Left ventricle myocardium inferior (tissue), 1 donor: Measurements from ENCODE around the gene PPP2R3A. TPM values are rescaled to one million over a fixed set of nuclear protein-coding genes. Genes with fewer than 3 reads are reported as not detected.
A peak's percentile ranks its signal among the peaks of the same experiment; 100 is the strongest.

Source experiments
- DNase-seq: peaks from one replicate; pipeline ENCODE4 v3.0.0-alpha.2; 2020
- H3K27ac ChIP-seq: fragments of 200-600 bp; replicated peaks from 2 replicates; pipeline ENCODE4 v1.8.0; 2021
- H3K27me3 ChIP-seq: fragments of 200-600 bp; 2 replicates; pipeline ENCODE4 v1.8.0; 2021; ENCODE audit warnings: low read depth
- H3K36me3 ChIP-seq: fragments of 200-600 bp; 2 replicates; pipeline ENCODE4 v1.8.0; 2021
- H3K4me1 ChIP-seq: fragments of 200-600 bp; 2 replicates; pipeline ENCODE4 v1.8.0; 2021
- H3K4me3 ChIP-seq: fragments of 200-600 bp; 2 replicates; pipeline ENCODE4 v1.8.0; 2021; ENCODE audit warnings: mild to moderate bottlenecking, moderate library complexity
- H3K9me3 ChIP-seq: fragments of 200-600 bp; replicated peaks from 2 replicates; pipeline ENCODE4 v1.8.0; 2021
- CTCF ChIP-seq: fragments of 200-600 bp; IDR thresholded peaks from 2 replicates; pipeline ENCODE4 v1.8.0; 2021; ENCODE audit warnings: antibody characterized with exemption, mild to moderate bottlenecking, borderline replicate concordance
- intact Hi-C: fragments of 100-400 bp; cut with micrococcal nuclease; formaldehyde crosslinking; loops from one replicate; pipeline ENCODE4 v1.11.0; 2022
- total RNA-seq: library from RNA; stranded (reverse); fragmentation: NEBNext Ultra II Directional; extraction: Animal tissue kit (Norgen Biotek cat#: 25700); gene quantifications from one replicate; pipeline ENCODE4 v1.2.1, GENCODE V29; 2021
- donor health status: DM: no; HTN: yes; CAD: no; lungs with severe emphysema.

Gene PPP2R3A
- total RNA-seq, 1 donor from 2014 or later: 94.9 TPM

GRCh38 chr3:136036306-136036705 lies 70.8 kb downstream of the PPP2R3A start:
- Histone ChIP-seq H3K4me3 (no peak overlapping the region), H3K36me3 (peaks cover 19% of the 10 kb centered on the region), H3K9me3 (peaks cover 8% of the 10 kb centered on the region), H3K27ac (no peak overlapping the region), H3K4me1 (peaks cover 49% of the 10 kb centered on the region), H3K27me3 (no peaks in the 10 kb centered on the region)
- intact Hi-C loops: no loop called here
- no peak for TF ChIP-seq CTCF
- no peak for DNase-seq

- intact Hi-C loops: no loop called here
- Histone ChIP-seq H3K4me3 (no peak overlapping the region), H3K36me3 (peaks cover 30% of the 10 kb centered on the region), H3K27ac (no peak overlapping the region), H3K9me3 (no peaks in the 10 kb centered on the region), H3K4me1 (peaks cover 57% of the 10 kb centered on the region), H3K27me3 (no peaks in the 10 kb centered on the region)
- no peak for DNase-seq
- TF ChIP-seq CTCF: no peak
Observed at GRCh38 chr3:136038668-136039067, 73.1 kb downstream of the PPP2R3A start.

- H3K4me3 ChIP-seq: no peak overlapping the region
- peaks cover 32% of the 10 kb centered on the region for H3K4me1 ChIP-seq
- peaks cover 63% of the 10 kb centered on the region for H3K36me3 ChIP-seq
- no peaks in the 10 kb centered on the region for H3K9me3 ChIP-seq
- no peaks in the 10 kb centered on the region for H3K27me3 ChIP-seq
- intact Hi-C loops: loop anchor here (5.0 kb wide), 1 partner anchor 125 kb away; no protein-coding TSS in a partner anchor
- no peak for DNase-seq
- TF ChIP-seq CTCF: peak; percentile 68
- peak overlapping the region; percentile 7 for H3K27ac ChIP-seq
Observed at GRCh38 chr3:136042608-136043221, 77.2 kb downstream of the PPP2R3A start.

GRCh38 chr3:136044980-136045745 lies 79.6 kb downstream of the PPP2R3A start:
- Histone ChIP-seq H3K9me3 (no peaks in the 10 kb centered on the region), H3K4me1 (peaks cover 39% of the 10 kb centered on the region), H3K4me3 (no peak overlapping the region), H3K27me3 (no peaks in the 10 kb centered on the region), H3K36me3 (peaks cover 81% of the 10 kb centered on the region), H3K27ac (peak overlapping the region; percentile 44)
- no peak for TF ChIP-seq CTCF
- no peak for DNase-seq
- intact Hi-C loops: loop anchor here (5.0 kb wide), 1 partner anchor 128 kb away; no protein-coding TSS in a partner anchor

- Histone ChIP-seq H3K9me3 (no peaks in the 10 kb centered on the region), H3K36me3 (peaks cover 70% of the 10 kb centered on the region), H3K27ac (no peak overlapping the region), H3K27me3 (no peaks in the 10 kb centered on the region), H3K4me3 (no peak overlapping the region), H3K4me1 (peaks cover 33% of the 10 kb centered on the region)
- intact Hi-C loops: no loop called here
- DNase-seq: no peak
- no peak for TF ChIP-seq CTCF
Observed at GRCh38 chr3:136048068-136048467, 82.5 kb downstream of the PPP2R3A start.
